GM18498 (cell line): ENCODE results near the gene CNOT3.

Experiments
- ATAC-seq: cut with Tn5 transposase; IDR thresholded peaks from one replicate; pipeline ENCODE4 v1.9.1; 2021; ENCODE audit warnings: mild to moderate bottlenecking, moderate library complexity; ENCODE audit not compliant: unreplicated experiment

The CNOT3 gene

DNA sequence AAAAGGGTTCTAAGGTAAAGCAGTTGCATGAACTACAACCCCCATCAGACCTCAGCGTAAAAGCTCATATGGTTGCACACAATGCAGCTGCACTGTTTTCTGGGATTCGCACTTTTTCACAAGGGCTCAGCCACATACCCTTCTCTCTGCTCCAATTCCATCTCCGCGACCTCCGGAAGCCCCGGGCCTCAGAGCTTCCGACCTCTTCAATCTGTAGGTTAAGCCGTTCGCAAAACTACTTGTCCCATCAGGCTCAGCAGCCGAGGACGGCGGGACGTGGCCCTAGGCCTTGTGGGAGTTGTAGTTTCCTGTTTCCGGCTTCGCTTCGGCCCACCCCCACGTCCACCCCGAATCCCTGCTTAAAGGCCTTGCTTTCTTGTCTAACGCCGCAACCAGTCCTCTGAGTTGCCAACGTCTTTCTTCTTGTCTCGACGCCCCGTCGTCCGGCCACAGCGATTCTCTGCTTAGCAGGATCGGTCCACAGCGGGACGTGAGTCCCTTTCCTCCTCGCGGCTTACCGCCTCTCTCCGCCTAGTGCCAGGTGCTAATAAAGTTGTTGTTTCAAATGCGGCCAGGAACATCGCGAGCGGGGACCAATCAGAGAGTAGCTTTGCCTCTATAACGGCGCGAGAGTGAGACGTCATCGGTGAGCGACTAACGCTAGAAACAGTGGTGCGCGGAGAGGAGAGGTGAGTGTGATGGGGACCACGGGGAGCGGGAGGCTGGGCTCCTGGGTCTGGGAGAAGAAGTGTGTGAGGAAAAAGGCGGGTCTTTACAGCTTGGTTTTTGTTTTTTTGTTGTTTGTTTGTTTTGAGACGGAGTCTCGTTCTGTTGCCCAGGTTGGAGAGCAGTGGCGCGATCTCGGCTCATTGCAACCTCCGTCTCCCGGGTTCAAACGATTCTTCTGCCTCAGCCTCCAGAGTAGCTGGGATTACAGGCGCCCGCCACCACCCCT lies 22.2 kb upstream of the CNOT3 start, which contains the start of the genes PRPF31 and TFPT:
TSS of gene PRPF31 (plus strand) at position 646 of the 955 bp plus-strand sequence. CDS start 2,525 bp downstream, outside the sequence.
TSS of gene TFPT (minus strand) at position 549 of the 955 bp plus-strand sequence. CDS start at position 161, 388 bp downstream.
- ATAC-seq: peak; percentile 85

DNA sequence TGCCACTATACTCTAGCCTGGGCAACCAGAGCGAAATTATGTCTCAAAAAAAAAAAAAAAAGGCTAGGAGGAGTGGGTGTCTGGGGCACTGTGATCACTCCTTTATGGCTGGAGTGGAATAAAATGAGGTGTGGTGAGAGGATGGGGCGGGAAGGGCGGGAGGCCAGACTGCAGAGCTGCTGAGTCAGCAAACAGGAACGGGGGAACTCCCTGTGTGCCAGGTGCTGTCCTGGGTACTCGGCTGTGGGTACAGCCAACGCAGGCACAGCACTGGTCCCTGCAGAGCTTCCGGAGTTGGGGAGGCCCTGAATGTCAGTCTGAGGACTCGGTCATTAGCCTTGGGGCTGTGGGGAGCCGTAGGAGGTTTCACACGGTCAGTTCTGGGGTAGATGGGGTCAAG lies 16.3 kb upstream of the CNOT3 start:
- no peak for ATAC-seq

GRCh38 chr19:54123682-54124081 lies 13.9 kb upstream of the CNOT3 start:
- ATAC-seq: no peak

- ATAC-seq: no peak
Measured at GRCh38 chr19:54124393-54124792, 13.2 kb upstream of the CNOT3 start.

DNA sequence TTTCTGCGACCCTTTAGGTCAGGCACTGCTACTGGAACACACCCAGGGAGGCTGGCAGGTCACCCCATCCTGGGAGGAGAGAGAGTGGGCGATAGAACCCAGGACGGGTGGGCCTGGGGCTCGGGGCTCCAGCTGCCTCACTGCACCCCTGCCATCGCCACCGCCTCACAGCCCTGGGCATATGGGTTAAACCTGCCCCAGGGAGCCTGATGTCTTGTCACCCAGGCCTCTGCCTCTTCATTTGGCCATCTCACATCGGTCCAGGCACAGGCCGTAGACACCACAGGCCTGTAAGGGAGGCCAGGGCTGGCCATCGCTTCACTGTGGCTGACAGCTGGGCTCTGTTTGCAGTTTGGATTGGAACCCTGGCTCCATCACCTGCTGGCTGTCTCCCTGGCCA lies 11.8 kb upstream of the CNOT3 start:
- no peak for ATAC-seq

DNA sequence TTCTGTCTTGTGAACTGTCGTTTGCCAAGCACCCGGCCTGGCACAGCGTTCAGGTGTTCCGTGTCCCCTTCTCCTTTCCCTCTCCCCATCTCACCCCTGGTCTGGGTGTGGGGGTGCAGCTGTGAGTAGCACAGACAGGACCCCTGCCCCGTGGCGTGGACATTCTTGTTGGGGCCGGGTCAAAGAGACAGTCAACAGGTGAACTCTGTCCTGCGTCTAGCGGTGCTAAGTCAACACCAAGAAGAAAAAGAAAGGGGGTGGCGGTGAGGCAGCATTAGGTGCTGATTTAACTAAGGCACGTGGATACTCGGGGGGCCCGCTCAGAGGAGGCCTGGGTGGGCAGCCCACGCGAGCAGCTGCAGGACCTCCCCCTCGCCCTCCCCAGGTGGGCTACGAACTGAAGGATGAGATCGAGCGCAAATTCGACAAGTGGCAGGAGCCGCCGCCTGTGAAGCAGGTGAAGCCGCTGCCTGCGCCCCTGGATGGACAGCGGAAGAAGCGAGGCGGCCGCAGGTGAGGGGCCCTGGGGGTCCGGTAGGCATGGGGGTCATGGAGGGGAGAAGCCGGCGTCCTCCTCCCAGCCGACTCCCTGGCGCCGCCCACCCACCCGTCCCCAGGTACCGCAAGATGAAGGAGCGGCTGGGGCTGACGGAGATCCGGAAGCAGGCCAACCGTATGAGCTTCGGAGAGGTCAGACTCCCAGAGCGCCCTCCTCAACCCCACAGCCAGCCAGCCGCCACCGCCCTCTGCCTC lies 9.7 kb upstream of the CNOT3 start:
- no peak for ATAC-seq

- no peak for ATAC-seq
Measured at GRCh38 chr19:54128441-54128725, 9.2 kb upstream of the CNOT3 start.

- ATAC-seq: no peak
Measured at GRCh38 chr19:54128796-54129616, 8.6 kb upstream of the CNOT3 start.

- ATAC-seq: no peak
Measured at GRCh38 chr19:54129617-54129996, 8.0 kb upstream of the CNOT3 start.

DNA sequence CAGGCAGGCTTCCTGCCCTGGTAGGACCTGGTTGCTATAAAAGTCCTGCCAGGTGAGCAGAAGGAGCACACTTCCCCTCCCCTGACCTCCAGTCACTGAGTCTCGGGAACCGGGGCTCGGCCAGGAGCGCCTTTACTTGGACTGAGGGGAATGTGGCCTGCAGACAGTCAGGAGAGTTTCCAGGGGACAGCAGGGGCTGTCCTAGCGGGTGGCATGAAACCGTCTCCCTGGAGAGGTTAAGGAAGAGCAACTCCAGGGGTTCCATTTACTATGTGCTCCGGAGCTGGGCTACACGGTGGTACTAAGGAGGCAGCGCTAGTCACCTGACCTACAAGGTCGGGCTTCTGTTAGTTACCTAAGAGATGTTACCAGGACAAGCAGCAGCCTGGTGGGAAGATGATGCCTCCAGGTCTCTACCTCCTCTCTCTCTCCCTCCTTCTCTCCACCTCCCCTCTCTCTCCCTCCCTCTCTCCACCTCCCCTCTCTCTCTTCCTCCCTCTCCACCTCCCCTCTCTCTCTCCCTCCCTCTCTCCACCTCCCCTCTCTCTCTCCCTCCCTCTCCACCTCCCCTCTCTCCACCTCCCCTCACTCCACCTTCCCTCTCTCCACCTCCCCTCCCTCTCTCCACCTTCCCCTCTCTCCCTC lies 4.1 kb upstream of the CNOT3 start:
- no peak for ATAC-seq

- ATAC-seq: no peak
Measured at GRCh38 chr19:54133957-54134590, 3.5 kb upstream of the CNOT3 start.

- no peak for ATAC-seq
Measured at GRCh38 chr19:54136086-54136863, 1.3 kb upstream of the CNOT3 start.

DNA sequence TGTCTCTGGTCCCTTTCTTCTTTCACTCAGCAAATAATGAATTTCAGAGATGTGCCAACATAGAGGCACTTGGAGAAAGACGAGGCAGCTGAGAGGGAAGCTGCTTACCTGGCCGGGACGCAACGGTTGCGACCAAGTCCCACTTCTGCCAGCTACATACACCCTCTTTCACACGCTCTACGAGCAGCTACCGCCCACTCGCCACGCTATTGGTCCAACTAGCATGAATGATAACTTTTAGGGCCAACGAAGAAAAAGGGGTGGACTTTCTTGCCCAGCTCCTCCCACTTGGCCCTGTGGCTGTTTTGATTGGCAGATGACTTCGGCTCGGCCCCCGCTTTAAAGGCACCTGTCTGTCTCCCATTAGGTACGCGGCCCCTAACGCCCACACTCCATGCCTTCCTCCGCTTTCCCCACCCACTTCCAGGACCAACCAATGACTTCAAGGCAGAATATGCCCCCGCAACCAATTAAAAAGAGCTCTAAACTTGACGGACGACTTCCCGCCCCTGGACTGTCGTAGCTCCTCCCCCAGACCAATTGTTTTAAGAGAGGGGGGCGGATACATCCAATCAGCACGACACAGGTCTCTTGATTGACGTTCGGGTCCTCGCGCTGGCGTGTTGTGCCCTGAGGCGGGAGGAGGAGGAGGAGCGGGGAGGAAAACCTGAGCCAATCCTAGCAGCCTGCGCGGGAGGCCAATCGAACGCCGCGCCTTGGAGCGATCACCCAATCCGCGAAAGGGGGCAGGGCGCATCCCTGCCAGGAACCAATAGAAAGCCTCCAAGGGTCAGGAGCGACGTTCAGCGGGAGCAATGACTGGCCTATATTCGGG lies 481 bp upstream of the CNOT3 start:
- peak; percentile 78 for ATAC-seq

GRCh38 chr19:54138489-54139256 lies 1.1 kb downstream of the CNOT3 start:
- ATAC-seq: no peak

DNA sequence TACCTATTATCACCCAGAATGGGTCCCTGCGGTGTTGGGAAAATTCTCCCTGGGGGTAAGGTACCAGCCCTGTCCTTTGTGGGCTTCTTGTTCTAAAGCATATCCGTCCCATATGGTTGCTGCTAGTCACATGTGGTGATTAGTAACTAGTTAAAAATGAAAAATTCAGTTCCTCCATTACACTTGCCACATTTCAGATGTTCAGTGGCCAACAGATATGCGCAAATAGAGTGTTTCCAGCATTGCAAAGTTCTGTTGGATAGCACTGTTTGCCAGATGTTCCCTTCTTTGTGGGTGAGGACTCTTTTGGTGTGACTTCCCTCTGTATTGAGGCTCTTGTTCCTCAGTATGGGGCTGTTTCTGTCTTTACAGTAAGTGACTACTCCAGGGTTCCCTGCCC lies 3.8 kb downstream of the CNOT3 start:
- ATAC-seq: no peak

- ATAC-seq: no peak
Measured at GRCh38 chr19:54142166-54142780, 4.7 kb downstream of the CNOT3 start.

- no peak for ATAC-seq
Measured at GRCh38 chr19:54145541-54146158, 8.1 kb downstream of the CNOT3 start.
